Gastroesophageal sphincter (tissue), 3 donors: ENCODE data around the gene GMEB2.

ENCODE experiments used
- CTCF ChIP-seq, 4 experiments: fragments of 200-600 bp in 2 of 4; fragments of 450-650 bp in 2 of 4; sonication (generic) in 1 of 4; IDR thresholded peaks; one replicate each; pipeline ENCODE4 v1.5.1; 2017 to 2019; ENCODE audit warnings: antibody characterized with exemption in 4 of 4, mild to moderate bottlenecking in 2 of 4, moderate library complexity in 2 of 4
- EP300 ChIP-seq: sonication (generic); formaldehyde crosslinking; IDR thresholded peaks from one replicate; pipeline ENCODE4 v1.6.1; 2017; ENCODE audit warnings: antibody characterized with exemption, mild to moderate bottlenecking
- POLR2A ChIP-seq, 2 donors: fragments of 450-650 bp; IDR thresholded peaks; one replicate each; pipeline ENCODE4 v1.6.1; 2017; ENCODE audit warnings: antibody characterized with exemption in 2 of 2, mild to moderate bottlenecking in 2 of 2, moderate library complexity in 1 of 2
- POLR2AphosphoS5 ChIP-seq: sonication (generic); formaldehyde crosslinking; IDR thresholded peaks from one replicate; pipeline ENCODE4 v1.6.1; 2017; ENCODE audit warnings: antibody characterized with exemption

- no peak for TF ChIP-seq CTCF (IDR thresholded peaks at IDR 0.05)
- no peak for TF ChIP-seq POLR2A (IDR thresholded peaks at IDR 0.05)
- no peak for TF ChIP-seq EP300
- no peak for TF ChIP-seq POLR2AphosphoS5
Measured at GRCh38 chr20:63563225-63563935, 63.5 kb downstream of the GMEB2 start.
